HepG2 (cell line): Measurements from ENCODE around the gene TLN1. TPM values are rescaled to one million over a fixed set of nuclear protein-coding genes. Genes with fewer than 3 reads are reported as not detected.

ENCODE experiments used
- CBFB ChIP-seq: sonication (generic); formaldehyde crosslinking; IDR thresholded peaks from 2 replicates; pipeline ENCODE4 v1.4.0; 2020; ENCODE audit warnings: missing genetic modification reagents
- FLYWCH1 ChIP-seq: sonication (generic); formaldehyde crosslinking; IDR thresholded peaks from 2 replicates; pipeline ENCODE4 v1.8.1; 2023; ENCODE audit warnings: mild to moderate bottlenecking, missing genetic modification reagents
- HNRNPL ChIP-seq: fragments of 200-400 bp; formaldehyde crosslinking; IDR thresholded peaks from 2 replicates; pipeline ENCODE4 v1.6.1; 2017; ENCODE audit warnings: mild to moderate bottlenecking, low read depth, low read length
- MAFG ChIP-seq: sonication (generic); formaldehyde crosslinking; IDR thresholded peaks from 2 replicates; pipeline ENCODE4 v1.5.1; 2020; ENCODE audit warnings: mild to moderate bottlenecking, missing genetic modification reagents
- MAZ ChIP-seq, 2 experiments: sonication (generic) in 1 of 2; formaldehyde crosslinking in 1 of 2; IDR thresholded peaks; 2 replicates each; pipeline versions ENCODE4 v1.5.0 to v1.6.1; 2012 to 2020; ENCODE audit warnings: low read depth in 2 of 2, mild to moderate bottlenecking in 2 of 2, borderline replicate concordance in 1 of 2, improper control_type of control experiment in 1 of 2, low read length in 1 of 2, missing genetic modification reagents in 1 of 2, moderate library complexity in 1 of 2
- MIER3 ChIP-seq: IDR thresholded peaks from 2 replicates; pipeline ENCODE4 v1.6.1; 2016; ENCODE audit warnings: missing compliant biosample characterization, borderline replicate concordance
- RFX5 ChIP-seq: IDR thresholded peaks from 2 replicates; pipeline ENCODE4 v1.6.1; 2011; ENCODE audit warnings: low read depth, low read length, improper control_type of control experiment
- THAP7 ChIP-seq: sonication (generic); formaldehyde crosslinking; IDR thresholded peaks from 2 replicates; pipeline ENCODE4 v1.8.1; 2023; ENCODE audit warnings: mild to moderate bottlenecking, missing genetic modification reagents
- THAP9 ChIP-seq: sonication (generic); formaldehyde crosslinking; IDR thresholded peaks from 2 replicates; pipeline ENCODE4; 2020; ENCODE audit warnings: missing genetic modification reagents, mild to moderate bottlenecking, borderline replicate concordance
- ZBTB1 ChIP-seq: sonication (generic); formaldehyde crosslinking; IDR thresholded peaks from 2 replicates; pipeline ENCODE4 v1.4.0; 2020; ENCODE audit warnings: missing genetic modification reagents, borderline replicate concordance
- ZFP62 ChIP-seq: sonication (generic); formaldehyde crosslinking; IDR thresholded peaks from 2 replicates; pipeline ENCODE4 v1.4.0; 2020; ENCODE audit warnings: missing genetic modification reagents
- ZMYM4 ChIP-seq: sonication (generic); formaldehyde crosslinking; IDR thresholded peaks from 2 replicates; pipeline ENCODE4 v1.8.1; 2023; ENCODE audit warnings: mild to moderate bottlenecking, missing genetic modification reagents
- ZSCAN29 ChIP-seq: sonication (generic); formaldehyde crosslinking; conservative IDR thresholded peaks from 2 replicates; pipeline ENCODE4 v1.4.0; 2020; ENCODE audit warnings: mild to moderate bottlenecking, missing genetic modification reagents
- ZSCAN9 ChIP-seq: IDR thresholded peaks from 2 replicates; pipeline ENCODE4 v1.6.1; 2016; ENCODE audit warnings: borderline replicate concordance
- polyA plus RNA-seq, 8 experiments: library from polyadenylated mRNA; depleted of rRNA in 3 of 8; stranded (reverse) in 7 of 8; unstranded in 1 of 8; fragments of >200 nt; fragmentation: Illumina TruSeq in 4 of 8; extraction: Trizol in 4 of 8; gene quantifications; 2 replicates each; pipeline versions ENCODE4 v1.2.1 to v1.2.3, GENCODE V29; 2011 to 2016; ENCODE audit warnings: low read depth in 4 of 8, missing spikeins in 1 of 8, mixed read lengths in 1 of 8; ENCODE audit not compliant: insufficient read depth in 1 of 8
- total RNA-seq, 5 experiments: library from RNA; depleted of rRNA; stranded (reverse); fragments of >200 nt; fragmentation: Illumina TruSeq; extraction: Trizol; gene quantifications; 2 replicates each; pipeline ENCODE4 v1.2.3, GENCODE V29; 2016; ENCODE audit warnings: low read depth in 1 of 5
- TF ChIP-seq, protein P1 (sequence below): sonication (generic); formaldehyde crosslinking; IDR thresholded peaks from 2 replicates; pipeline ENCODE4 v1.4.0; 2020; ENCODE audit warnings: missing genetic modification reagents
- TF ChIP-seq, protein P2 (sequence below): sonication (generic); formaldehyde crosslinking; IDR thresholded peaks from 2 replicates; pipeline ENCODE4 v1.4.0; 2020; ENCODE audit warnings: low read depth, missing genetic modification reagents

The TLN1 gene
- total and polyA plus RNA-seq, 2 of the 13 experiments (the other 11 are each of a cell fraction or from before 2014, with no cell fraction given), result 35.2 to 51.8 TPM

DNA sequence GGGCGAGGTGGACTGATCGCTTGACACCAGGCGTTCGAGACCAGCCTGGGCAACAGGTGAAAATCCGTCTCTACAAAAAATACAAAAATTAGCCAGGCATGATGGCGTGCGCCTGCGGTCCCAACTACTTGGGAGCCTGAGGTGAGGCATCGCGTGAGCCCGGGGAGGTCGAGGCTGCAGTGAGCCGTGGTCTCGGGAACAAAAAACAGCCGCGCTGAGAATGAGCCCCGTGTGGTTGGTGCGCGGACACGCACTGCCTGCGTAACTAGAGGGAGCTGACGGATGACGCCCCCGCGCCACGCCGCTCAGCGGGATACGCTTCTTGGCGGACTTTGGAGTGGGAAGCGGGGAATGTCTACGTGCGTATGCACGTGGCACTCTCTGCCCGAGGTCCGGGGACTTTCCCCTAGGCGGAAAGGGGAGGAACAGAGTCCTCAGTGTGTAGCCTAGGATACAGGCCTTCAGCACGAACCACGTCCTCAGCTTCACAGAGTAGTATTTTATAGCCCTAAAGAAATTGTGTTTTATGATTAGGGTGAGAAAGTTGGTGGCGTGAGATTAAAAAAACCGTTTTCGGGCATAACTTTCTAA, 74.4 kb downstream of the TLN1 start, which contains the start of gene RMRP (continued):
- TF ChIP-seq ZSCAN9 (peak; percentile 98; the same call in 1 of the 2 replicates), RFX5 (no peak), MAFG (CRISPR knock-in tag) (no peak), THAP9 (CRISPR knock-in tag) (peak; percentile 77; the same call in 1 of the 2 replicates), HNRNPL (0 out of 2 replicates have a peak, but pooled peaks have one; percentile 34), FLYWCH1 (CRISPR knock-in tag) (no peak), ZBTB1 (CRISPR knock-in tag) (peak; percentile 73), ZFP62 (CRISPR knock-in tag) (peak; percentile 83; the same call in 1 of the 2 replicates), MIER3 (peak; percentile 96), THAP7 (CRISPR knock-in tag) (peak; percentile 87; the same call in 1 of the 2 replicates), ZSCAN29 (CRISPR knock-in tag) (peak; percentile 85; the same call in 1 of the 2 replicates), MAZ (IDR thresholded peaks at IDR 0.05; ENCODE audit: borderline replicate concordance, low read depth, low read length) (peak; percentile 74), MAZ (CRISPR knock-in tag; IDR thresholded peaks at IDR 0.05; ENCODE audit: low read depth) (peak; percentile 89), ZMYM4 (peak; percentile 86), CBFB (CRISPR knock-in tag) (peak; percentile 78)
- TF ChIP-seq, protein P1, sequence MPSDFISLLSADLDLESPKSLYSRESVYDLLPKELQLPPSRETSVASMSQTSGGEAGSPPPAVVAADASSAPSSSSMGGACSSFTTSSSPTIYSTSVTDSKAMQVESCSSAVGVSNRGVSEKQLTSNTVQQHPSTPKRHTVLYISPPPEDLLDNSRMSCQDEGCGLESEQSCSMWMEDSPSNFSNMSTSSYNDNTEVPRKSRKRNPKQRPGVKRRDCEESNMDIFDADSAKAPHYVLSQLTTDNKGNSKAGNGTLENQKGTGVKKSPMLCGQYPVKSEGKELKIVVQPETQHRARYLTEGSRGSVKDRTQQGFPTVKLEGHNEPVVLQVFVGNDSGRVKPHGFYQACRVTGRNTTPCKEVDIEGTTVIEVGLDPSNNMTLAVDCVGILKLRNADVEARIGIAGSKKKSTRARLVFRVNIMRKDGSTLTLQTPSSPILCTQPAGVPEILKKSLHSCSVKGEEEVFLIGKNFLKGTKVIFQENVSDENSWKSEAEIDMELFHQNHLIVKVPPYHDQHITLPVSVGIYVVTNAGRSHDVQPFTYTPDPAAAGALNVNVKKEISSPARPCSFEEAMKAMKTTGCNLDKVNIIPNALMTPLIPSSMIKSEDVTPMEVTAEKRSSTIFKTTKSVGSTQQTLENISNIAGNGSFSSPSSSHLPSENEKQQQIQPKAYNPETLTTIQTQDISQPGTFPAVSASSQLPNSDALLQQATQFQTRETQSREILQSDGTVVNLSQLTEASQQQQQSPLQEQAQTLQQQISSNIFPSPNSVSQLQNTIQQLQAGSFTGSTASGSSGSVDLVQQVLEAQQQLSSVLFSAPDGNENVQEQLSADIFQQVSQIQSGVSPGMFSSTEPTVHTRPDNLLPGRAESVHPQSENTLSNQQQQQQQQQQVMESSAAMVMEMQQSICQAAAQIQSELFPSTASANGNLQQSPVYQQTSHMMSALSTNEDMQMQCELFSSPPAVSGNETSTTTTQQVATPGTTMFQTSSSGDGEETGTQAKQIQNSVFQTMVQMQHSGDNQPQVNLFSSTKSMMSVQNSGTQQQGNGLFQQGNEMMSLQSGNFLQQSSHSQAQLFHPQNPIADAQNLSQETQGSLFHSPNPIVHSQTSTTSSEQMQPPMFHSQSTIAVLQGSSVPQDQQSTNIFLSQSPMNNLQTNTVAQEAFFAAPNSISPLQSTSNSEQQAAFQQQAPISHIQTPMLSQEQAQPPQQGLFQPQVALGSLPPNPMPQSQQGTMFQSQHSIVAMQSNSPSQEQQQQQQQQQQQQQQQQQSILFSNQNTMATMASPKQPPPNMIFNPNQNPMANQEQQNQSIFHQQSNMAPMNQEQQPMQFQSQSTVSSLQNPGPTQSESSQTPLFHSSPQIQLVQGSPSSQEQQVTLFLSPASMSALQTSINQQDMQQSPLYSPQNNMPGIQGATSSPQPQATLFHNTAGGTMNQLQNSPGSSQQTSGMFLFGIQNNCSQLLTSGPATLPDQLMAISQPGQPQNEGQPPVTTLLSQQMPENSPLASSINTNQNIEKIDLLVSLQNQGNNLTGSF (CRISPR knock-in tag), result peak; percentile 96
- TF ChIP-seq, protein P2, sequence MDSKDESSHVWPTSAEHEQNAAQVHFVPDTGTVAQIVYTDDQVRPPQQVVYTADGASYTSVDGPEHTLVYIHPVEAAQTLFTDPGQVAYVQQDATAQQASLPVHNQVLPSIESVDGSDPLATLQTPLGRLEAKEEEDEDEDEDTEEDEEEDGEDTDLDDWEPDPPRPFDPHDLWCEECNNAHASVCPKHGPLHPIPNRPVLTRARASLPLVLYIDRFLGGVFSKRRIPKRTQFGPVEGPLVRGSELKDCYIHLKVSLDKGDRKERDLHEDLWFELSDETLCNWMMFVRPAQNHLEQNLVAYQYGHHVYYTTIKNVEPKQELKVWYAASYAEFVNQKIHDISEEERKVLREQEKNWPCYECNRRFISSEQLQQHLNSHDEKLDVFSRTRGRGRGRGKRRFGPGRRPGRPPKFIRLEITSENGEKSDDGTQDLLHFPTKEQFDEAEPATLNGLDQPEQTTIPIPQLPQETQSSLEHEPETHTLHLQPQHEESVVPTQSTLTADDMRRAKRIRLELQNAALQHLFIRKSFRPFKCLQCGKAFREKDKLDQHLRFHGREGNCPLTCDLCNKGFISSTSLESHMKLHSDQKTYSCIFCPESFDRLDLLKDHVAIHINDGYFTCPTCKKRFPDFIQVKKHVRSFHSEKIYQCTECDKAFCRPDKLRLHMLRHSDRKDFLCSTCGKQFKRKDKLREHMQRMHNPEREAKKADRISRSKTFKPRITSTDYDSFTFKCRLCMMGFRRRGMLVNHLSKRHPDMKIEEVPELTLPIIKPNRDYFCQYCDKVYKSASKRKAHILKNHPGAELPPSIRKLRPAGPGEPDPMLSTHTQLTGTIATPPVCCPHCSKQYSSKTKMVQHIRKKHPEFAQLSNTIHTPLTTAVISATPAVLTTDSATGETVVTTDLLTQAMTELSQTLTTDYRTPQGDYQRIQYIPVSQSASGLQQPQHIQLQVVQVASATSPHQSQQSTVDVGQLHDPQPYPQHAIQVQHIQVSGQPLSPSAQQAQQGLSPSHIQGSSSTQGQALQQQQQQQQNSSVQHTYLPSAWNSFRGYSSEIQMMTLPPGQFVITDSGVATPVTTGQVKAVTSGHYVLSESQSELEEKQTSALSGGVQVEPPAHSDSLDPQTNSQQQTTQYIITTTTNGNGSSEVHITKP (CRISPR knock-in tag), result peak; percentile 80
